Nephron (organoid): ENCODE data around the gene ALG9.

Experiments used
- H3K27ac Mint-ChIP-seq, 3 experiments: 2 replicates each; pipeline ENCODE4 v1.8.0; 2020; ENCODE audit warnings: mixed read lengths in 3 of 3, mild to moderate bottlenecking in 2 of 3, moderate library complexity in 1 of 3
- H3K27me3 Mint-ChIP-seq: 2 replicates; pipeline ENCODE4 v1.8.0; 2021; ENCODE audit warnings: low read depth, mild to moderate bottlenecking, moderate library complexity, mixed read lengths
- H3K36me3 Mint-ChIP-seq: 2 replicates; pipeline ENCODE4 v1.8.0; 2020; ENCODE audit warnings: low read depth, mixed read lengths
- H3K4me1 Mint-ChIP-seq: 2 replicates; pipeline ENCODE4 v1.8.0; 2020; ENCODE audit warnings: mixed read lengths
- H3K4me3 Mint-ChIP-seq, 3 experiments: 2 replicates each; pipeline ENCODE4 v1.8.0; 2020; ENCODE audit warnings: mild to moderate bottlenecking in 3 of 3, mixed read lengths in 3 of 3, moderate library complexity in 2 of 3
- H3K9me3 Mint-ChIP-seq: 2 replicates; pipeline ENCODE4 v1.8.0; 2020; ENCODE audit warnings: mixed read lengths
- TF ChIP-seq, protein P1 (sequence below), 3 experiments: fragments of 200-600 bp; sonication (generic); IDR thresholded peaks; one replicate each; pipeline ENCODE4 v1.5.0; 2021; ENCODE audit warnings: antibody characterized with exemption in 3 of 3; ENCODE audit not compliant: unreplicated experiment in 3 of 3

ALG9 gene

GRCh38 chr11:111736621-111737443 is 134.5 kb downstream of the ALG9 start:
- H3K9me3 Mint-ChIP-seq, result no peaks in the 10 kb centered on the region
- TF ChIP-seq, protein P1, sequence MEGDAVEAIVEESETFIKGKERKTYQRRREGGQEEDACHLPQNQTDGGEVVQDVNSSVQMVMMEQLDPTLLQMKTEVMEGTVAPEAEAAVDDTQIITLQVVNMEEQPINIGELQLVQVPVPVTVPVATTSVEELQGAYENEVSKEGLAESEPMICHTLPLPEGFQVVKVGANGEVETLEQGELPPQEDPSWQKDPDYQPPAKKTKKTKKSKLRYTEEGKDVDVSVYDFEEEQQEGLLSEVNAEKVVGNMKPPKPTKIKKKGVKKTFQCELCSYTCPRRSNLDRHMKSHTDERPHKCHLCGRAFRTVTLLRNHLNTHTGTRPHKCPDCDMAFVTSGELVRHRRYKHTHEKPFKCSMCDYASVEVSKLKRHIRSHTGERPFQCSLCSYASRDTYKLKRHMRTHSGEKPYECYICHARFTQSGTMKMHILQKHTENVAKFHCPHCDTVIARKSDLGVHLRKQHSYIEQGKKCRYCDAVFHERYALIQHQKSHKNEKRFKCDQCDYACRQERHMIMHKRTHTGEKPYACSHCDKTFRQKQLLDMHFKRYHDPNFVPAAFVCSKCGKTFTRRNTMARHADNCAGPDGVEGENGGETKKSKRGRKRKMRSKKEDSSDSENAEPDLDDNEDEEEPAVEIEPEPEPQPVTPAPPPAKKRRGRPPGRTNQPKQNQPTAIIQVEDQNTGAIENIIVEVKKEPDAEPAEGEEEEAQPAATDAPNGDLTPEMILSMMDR (IDR thresholded peaks at IDR 0.05; ENCODE audit: unreplicated experiment in 3 of 3), result no peak
- peaks cover 30% of the 10 kb centered on the region for H3K36me3 Mint-ChIP-seq
- peak overlapping the region; percentile 98 to 100 (median 99) for H3K27ac Mint-ChIP-seq
- no peaks in the 10 kb centered on the region for H3K27me3 Mint-ChIP-seq
- peak overlapping the region in 2 of 3 experiments; percentile 52 to 80 for H3K4me3 Mint-ChIP-seq
- peaks cover 51% of the 10 kb centered on the region for H3K4me1 Mint-ChIP-seq
